ENCODE data around the gene HTR3E.

GRCh38 chr3:184077881-184078280, 19.0 kb upstream of the HTR3E start:
- TF ChIP-seq CTCF (IDR thresholded peaks at IDR 0.05 in 8 of 11, conservative IDR thresholded peaks at IDR 0.05 in 3 of 11): no peak
- TF ChIP-seq POLR2AphosphoS5 (IDR thresholded peaks at IDR 0.05): no peak
- TF ChIP-seq POLR2A (IDR thresholded peaks at IDR 0.05): no peak

All from spleen (tissue), 7 donors.